ENCODE results near the gene PTPRN2.
"Not testable (repeated sequence)": the region's sequence is repeated elsewhere in the genome, so short reads cannot be mapped to it uniquely, and the experiment has no call there.

PTPRN2 gene

DNA sequence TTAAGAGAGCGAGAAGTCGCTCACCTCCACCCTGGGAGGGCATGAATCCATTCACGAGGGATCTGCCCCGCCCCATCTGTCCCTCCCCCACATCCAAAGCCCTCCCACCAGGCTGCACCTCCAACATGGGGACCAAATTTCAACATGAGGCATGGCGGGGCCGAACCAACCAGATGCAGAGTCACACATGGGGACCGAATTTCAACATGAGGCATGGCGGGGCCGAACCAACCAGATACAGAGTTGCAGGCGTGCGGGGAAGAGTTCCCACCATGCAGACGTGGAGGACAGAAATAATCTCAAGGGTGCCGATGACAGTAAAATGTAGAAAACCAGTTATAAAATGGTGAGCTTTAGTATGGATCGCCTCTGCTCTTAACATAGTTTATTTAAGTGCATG, 686.5 kb downstream of the PTPRN2 start:
- DNase-seq (ENCODE audit: low spot score) = no peak

DNA sequence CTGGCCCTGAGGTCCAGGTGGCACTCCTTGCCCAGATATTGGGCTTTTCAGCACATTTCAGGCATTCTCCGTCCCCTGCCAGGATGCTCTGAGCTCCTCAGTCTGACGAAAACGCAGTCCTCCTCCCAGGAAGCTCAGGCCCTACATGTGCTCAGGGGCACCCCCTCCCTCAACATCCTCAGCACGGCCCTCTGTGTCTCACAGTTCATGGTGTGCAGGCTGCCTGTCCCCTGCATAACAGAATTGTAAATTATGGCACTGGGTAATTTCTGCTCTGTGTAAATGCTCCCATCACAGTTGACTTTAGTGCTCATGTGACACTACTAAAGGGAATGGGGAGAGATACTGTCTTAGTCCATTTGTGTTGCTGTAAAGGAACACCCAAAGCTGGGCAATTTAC, 687.1 kb downstream of the PTPRN2 start:
- DNase-seq (ENCODE audit: low spot score) = no peak

- DNase-seq (ENCODE audit: low spot score) = no peak
These were observed 687.6 kb downstream of the PTPRN2 start for GRCh38 chr7:157900011-157900410.

- no peak for DNase-seq (ENCODE audit: low spot score)
These were observed 688.7 kb downstream of the PTPRN2 start for GRCh38 chr7:157898802-157899505.

DNA sequence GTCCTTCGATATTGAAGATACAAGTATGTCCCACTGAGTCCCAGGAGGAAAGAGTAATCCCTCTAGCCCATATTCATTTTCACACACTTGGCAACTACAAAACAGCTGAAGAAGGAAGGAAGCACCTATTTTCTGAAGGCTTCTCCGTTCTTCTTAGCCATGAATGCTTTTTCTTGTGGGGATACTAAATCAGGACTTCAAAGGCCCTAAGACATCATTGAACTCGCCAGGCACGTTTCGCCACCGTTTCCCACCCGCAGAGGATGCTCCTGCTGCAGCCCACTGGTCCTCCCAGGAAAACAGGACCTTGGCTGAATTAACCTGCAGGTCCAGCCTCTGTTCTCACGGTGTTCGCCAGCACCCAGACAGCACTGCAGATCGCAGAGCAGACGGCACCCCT, 689.4 kb downstream of the PTPRN2 start:
- no peak for DNase-seq (ENCODE audit: low spot score)

DNA sequence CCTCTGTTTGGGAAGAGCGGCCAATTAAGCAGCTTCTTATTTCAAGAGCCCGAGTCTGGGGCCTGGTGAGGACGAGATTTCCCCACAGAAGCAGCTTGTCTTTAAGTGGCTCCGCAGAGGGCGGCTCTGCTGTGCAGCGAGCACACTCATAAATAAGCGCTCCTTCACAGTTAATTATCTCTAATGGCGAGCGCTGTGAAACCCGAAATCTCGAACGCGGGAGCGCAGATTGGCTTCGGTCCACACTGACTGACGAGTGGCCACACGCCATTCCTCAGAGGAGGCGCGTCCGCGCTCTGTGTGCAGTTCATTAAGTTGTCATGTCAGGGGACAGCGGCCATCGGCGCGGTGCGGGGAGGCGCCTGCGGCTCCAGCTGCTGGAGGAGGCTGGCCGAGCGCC, 689.9 kb downstream of the PTPRN2 start:
- no peak for DNase-seq (ENCODE audit: low spot score)

- DNase-seq (ENCODE audit: low spot score) = no peak
These were observed 690.7 kb downstream of the PTPRN2 start for GRCh38 chr7:157896774-157897555.

DNA sequence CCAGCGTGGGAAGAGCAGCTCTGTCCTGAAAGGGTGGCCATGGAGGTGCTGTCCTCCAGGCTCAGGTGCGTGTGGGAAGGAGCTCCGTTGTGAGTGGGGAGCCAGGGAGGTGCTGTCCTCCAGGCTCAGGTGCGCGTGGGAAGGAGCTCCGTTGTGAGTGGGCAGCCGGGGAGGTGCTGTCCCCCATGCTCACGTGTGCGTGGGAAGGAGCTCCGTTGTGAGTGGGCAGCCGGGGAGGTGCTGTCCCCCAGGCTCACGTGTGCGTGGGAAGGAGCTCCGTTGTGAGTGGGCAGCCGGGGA, 691.3 kb downstream of the PTPRN2 start:
- not testable (repeated sequence) for DNase-seq (ENCODE audit: low spot score)

GRCh38 chr7:157895520-157896375, 691.9 kb downstream of the PTPRN2 start:
- DNase-seq (ENCODE audit: low spot score) = no peak

DNA sequence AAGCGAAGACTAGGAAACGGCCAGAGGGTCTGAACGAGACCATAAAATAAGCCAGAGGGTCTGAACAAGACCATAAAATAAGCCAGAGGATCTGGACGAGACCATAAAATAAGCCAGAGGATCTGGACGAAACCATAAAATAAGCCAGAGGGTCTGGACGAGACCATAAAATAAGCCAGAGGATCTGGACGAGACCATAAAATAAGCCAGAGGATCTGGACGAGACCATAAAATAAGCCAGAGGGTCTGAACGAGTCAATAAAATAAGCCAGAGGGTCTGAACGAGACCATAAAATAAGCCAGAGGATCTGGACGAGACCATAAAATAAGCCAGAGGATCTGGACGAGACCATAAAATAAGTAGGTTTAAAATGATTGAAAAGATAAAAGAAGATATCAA, 692.5 kb downstream of the PTPRN2 start:
- not testable (repeated sequence) for DNase-seq (ENCODE audit: low spot score)

- no peak for DNase-seq (ENCODE audit: low spot score)
These were observed 694.0 kb downstream of the PTPRN2 start for GRCh38 chr7:157893535-157894044.

- no peak for DNase-seq (ENCODE audit: low spot score)
These were observed 694.7 kb downstream of the PTPRN2 start for GRCh38 chr7:157892751-157893523.

DNA sequence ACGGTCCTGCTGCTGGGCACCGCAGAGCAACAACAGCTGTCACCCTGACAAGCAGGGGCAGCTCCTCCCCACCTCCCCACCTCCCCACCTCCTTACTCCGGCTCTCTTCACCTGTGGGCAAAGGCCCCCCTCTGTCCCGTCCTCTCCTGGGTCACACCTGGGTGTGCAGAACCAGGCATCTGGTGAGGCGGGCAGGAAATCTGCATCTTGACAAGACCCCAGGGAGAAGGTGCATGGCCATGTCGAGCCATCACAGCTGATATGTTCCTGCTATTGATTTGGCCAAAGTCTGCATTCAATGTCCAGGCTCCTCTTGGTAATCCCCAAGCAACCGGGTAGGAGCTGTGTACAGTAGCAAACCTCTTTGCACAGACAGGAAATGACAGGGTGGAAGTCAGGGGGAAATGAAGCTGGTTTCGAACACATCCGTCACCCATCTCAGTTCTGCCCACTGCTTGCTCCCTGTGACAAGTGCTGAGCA, 696.7 kb downstream of the PTPRN2 start:
- DNase-seq (ENCODE audit: low spot score) = no peak

DNA sequence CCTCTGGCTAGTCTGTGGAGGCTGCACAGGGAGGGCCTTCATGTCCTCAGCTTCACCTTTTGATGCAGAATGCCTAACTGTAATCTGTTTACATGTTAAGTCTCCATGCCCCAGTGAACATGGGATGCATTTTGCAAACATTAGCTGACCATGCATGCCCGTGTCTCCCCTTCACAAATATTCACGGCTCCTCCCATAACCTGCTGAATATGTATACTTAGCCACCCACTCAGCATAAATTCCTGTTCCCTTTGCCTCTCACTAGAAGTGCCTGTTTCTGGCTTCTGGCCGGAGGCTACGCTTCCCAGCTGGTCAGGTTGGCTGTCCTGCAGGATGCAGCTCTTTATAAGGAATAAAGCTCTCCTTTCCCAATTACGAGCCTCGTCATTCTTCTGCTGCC, 698.1 kb downstream of the PTPRN2 start:
- no peak for DNase-seq (ENCODE audit: low spot score)

- DNase-seq (ENCODE audit: low spot score) = no peak
These were observed 699.0 kb downstream of the PTPRN2 start for GRCh38 chr7:157888579-157888978.

DNA sequence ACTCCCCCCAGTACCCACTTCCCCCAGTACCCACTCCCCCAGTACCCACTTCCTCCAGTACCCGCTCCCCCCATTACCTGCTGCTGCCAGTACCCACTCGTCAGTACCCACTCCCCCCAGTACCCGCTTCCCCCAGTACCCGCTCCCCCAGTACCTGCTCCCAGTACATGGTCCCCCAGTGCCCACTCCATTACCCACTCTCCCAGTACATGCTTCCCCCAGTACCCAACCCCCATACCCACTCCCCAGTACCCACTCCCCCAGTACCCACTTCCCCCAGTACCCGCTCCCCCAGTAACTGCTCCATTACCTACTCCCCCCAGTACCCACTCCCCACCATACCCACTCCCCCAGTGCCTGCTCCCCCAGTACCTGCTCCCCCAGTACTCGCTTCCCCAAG, 700.2 kb downstream of the PTPRN2 start:
- no peak for DNase-seq (ENCODE audit: low spot score)

DNA sequence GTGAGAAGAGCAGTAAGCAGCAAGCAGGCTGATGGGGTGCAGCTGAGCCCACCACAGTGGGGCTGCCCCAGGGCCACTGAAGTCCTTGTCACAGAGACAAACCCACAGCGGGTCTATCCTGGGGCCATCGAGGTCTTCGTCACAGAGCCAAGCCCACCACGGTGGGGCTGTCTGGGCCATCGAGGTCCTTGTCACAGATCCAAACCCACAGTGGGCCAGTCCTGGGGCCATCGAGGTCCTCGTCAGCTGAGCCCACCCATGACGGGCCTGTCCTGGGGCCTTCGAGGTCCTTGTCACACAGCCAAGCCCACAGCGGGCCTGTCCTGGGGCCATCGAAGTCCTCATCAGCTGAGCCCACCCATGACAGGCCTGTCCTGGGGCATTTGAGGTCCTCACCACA, 700.9 kb downstream of the PTPRN2 start:
- no peak for DNase-seq (ENCODE audit: low spot score)

GRCh38 chr7:157886266-157886665, 701.4 kb downstream of the PTPRN2 start:
- no peak for DNase-seq (ENCODE audit: low spot score)

- no peak for DNase-seq (ENCODE audit: low spot score)
These were observed 702.5 kb downstream of the PTPRN2 start for GRCh38 chr7:157885140-157885539.

DNA sequence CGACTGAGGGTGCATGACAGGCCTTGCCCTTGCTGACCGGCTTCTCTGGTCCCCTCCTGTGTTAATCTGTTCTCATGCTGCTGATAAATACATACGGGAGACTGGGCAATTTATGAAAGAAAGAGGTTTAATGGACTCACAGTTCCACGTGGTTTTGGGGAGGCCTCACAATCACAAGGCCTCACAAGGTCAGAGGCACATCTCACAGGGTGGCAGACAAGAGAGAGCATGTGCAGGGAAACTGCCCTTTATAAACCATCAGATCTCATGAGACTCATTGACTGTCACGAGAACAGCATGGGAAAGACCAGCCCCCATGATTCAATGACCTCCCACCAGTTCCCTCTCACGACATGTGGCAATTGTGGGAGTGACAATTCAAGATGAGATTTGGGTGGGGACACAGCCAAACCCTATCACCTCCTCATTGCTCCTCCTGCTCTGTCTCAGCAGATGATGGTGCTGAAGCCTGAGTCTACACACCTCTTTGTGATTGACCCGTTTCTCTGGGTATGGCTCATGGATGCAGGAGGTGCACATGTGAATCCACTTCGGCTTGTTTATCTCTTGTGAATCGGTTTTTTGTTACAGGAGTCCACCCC, 703.1 kb downstream of the PTPRN2 start:
- no peak for DNase-seq (ENCODE audit: low spot score)

DNA sequence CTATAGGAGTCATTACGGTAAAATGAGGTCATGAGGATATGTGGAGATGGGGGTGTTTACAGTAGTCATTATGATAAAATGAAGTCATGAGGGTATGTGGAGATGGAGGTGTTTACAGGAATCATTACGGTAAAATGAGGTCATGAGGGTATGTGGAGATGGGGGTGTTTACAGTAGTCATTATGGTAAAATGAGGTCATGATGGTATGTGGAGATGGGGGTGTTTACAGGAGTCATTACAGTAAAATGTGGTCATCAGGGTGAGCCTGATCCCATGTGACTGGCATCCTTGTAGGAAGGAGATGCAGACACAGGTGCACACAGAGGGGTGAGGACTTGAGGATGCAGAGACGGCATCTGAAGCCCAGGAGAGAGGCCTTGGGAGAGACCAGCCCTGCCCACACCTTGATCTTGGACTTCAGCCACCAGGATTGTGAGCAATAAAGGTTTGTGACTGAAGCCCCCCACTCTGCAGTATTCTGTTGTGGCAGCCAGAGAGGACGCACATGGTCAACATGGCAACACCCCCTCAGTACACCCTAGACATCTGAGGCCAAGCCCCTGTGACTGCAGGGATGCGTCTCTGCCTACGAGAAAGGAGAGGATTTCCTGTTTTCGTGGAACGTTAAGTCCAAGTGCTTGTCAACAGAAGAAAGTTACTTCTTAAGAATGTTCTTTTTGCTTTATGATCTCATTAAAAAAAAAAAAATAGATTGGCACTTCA, 706.4 kb downstream of the PTPRN2 start:
- no peak for DNase-seq (ENCODE audit: low spot score)

All from hematopoietic multipotent progenitor cell treated with erythropoietin and hydrocortisone succinate and interleukin-3 and kit ligand, for 15 days (in vitro differentiated cells).